Endodermal cell (in vitro differentiated cells): ENCODE measurements around the gene DLG1. TPM values are rescaled to one million over a fixed set of nuclear protein-coding genes. Genes with fewer than 3 reads are reported as not detected.

Experiments
- DNase-seq: peaks from one replicate; pipeline ENCODE4 v3.0.0-alpha.2; 2017
- H3K27ac ChIP-seq: 2 replicates; pipeline ENCODE4 v1.5.1; 2013; ENCODE audit warnings: mild to moderate bottlenecking, low read depth, low read length, moderate library complexity
- H3K27me3 ChIP-seq: 2 replicates; pipeline ENCODE4 v1.6.1; 2013; ENCODE audit warnings: mild to moderate bottlenecking, low read length, moderate library complexity; ENCODE audit not compliant: insufficient read depth, control insufficient read depth, poor library complexity, severe bottlenecking
- H3K36me3 ChIP-seq: 2 replicates; pipeline ENCODE4 v1.7.0; 2013; ENCODE audit warnings: mild to moderate bottlenecking, low read length, moderate library complexity; ENCODE audit not compliant: control insufficient read depth, insufficient read depth
- H3K4me1 ChIP-seq: one replicate; pipeline ENCODE4 v1.7.0; 2013; ENCODE audit warnings: low read length; ENCODE audit not compliant: control insufficient read depth, insufficient read depth
- H3K4me3 ChIP-seq: 2 replicates; pipeline ENCODE4 v1.5.1; 2013; ENCODE audit warnings: mild to moderate bottlenecking, low read length, moderate library complexity
- H3K9ac ChIP-seq: 2 replicates; pipeline ENCODE4 v1.6.1; 2013; ENCODE audit warnings: mild to moderate bottlenecking, low read length, moderate library complexity; ENCODE audit not compliant: poor library complexity, severe bottlenecking; ENCODE audit errors: extremely low read depth
- H3K9me3 ChIP-seq: 2 replicates; pipeline ENCODE4 v1.6.1; 2013; ENCODE audit warnings: mild to moderate bottlenecking, low read length, moderate library complexity; ENCODE audit not compliant: control insufficient read depth
- H3K27ac Mint-ChIP-seq: 2 replicates; pipeline ENCODE4 v1.8.0; 2020; ENCODE audit warnings: mixed read lengths
- H3K27me3 Mint-ChIP-seq: 2 replicates; pipeline ENCODE4 v1.8.0; 2021; ENCODE audit warnings: mild to moderate bottlenecking, mixed read lengths; ENCODE audit not compliant: insufficient read depth
- H3K36me3 Mint-ChIP-seq: 2 replicates; pipeline ENCODE4 v1.8.0; 2020; ENCODE audit warnings: low read depth, mixed read lengths
- H3K4me1 Mint-ChIP-seq: 2 replicates; pipeline ENCODE4 v1.8.0; 2020; ENCODE audit warnings: mixed read lengths
- H3K4me3 Mint-ChIP-seq: 2 replicates; pipeline ENCODE4 v1.8.0; 2020; ENCODE audit warnings: mild to moderate bottlenecking, moderate library complexity, mixed read lengths
- H3K9me3 Mint-ChIP-seq: 2 replicates; pipeline ENCODE4 v1.8.0; 2020; ENCODE audit warnings: mild to moderate bottlenecking, mixed read lengths
- CTCF ChIP-seq: fragments of 200-600 bp; sonication (generic); conservative IDR thresholded peaks from 2 replicates; pipeline ENCODE4 v1.5.0; 2021; ENCODE audit warnings: antibody characterized with exemption, mild to moderate bottlenecking
- WGBS, 2 experiments: methylation state at CpG; one replicate each; pipeline versions ENCODE4 v1.1.5 to v1.1.7; 2013; ENCODE audit warnings: missing lambda C conversion rate in 2 of 2, mixed read lengths in 1 of 2; ENCODE audit not compliant: insufficient coverage in 1 of 2, insufficient read length in 1 of 2; 5-methylcytosine and 5-hydroxymethylcytosine counted together
- total RNA-seq, 2 donors: library from RNA; stranded (reverse); fragmentation: NEBNext Ultra II Directional in 1 of 2; extraction: Animal tissue kit (Norgen Biotek cat#: 25700) in 1 of 2; gene quantifications; 2 replicates in 1 of 2; 3 replicates in 1 of 2; pipeline ENCODE4 v1.2.1, GENCODE V29; 2021

The DLG1 gene
- total RNA-seq, 2 donors from 2014 or later = 78.7 to 96.9 TPM

GRCh38 chr3:197171481-197172067 is 126.8 kb downstream of the DLG1 start:
- 88% methylated on average over 1 of the region's 1 CpG; no CpG with 5 or more reads in 1 of the 2 experiments for WGBS, 2 experiments
- no peak for TF ChIP-seq CTCF

GRCh38 chr3:197169028-197169427 is 129.4 kb downstream of the DLG1 start:
- Histone ChIP-seq H3K9me3 (no peaks in the 10 kb centered on the region), H3K27me3 (no peaks in the 10 kb centered on the region), H3K4me3 (no peak overlapping the region), H3K9ac (no peak overlapping the region), H3K36me3 (peaks cover 10% of the 10 kb centered on the region), H3K4me1 (peaks cover 5% of the 10 kb centered on the region), H3K27ac (no peak overlapping the region)
- Mint-ChIP-seq H3K36me3 (peaks cover 17% of the 10 kb centered on the region), H3K9me3 (no peaks in the 10 kb centered on the region), H3K27me3 (no peaks in the 10 kb centered on the region), H3K27ac (no peak overlapping the region), H3K4me3 (no peak overlapping the region), H3K4me1 (peaks cover 21% of the 10 kb centered on the region)
- DNase-seq = no peak
- no peak for TF ChIP-seq CTCF
- 100% methylated on average over 1 of the region's 1 CpG; no CpG with 5 or more reads in 1 of the 2 experiments for WGBS, 2 experiments

More at GRCh38 chr3:197171481-197172067, 126.8 kb downstream of the DLG1 start:
- H3K27me3 Mint-ChIP-seq = no peaks in the 10 kb centered on the region
- no peaks in the 10 kb centered on the region for H3K9me3 Mint-ChIP-seq
- H3K4me1 Mint-ChIP-seq = peaks cover 27% of the 10 kb centered on the region
- Histone ChIP-seq H3K9me3 (no peaks in the 10 kb centered on the region), H3K27me3 (no peaks in the 10 kb centered on the region), H3K36me3 (peaks cover 4% of the 10 kb centered on the region), H3K4me1 (peaks cover 5% of the 10 kb centered on the region), H3K9ac (no peak overlapping the region), H3K27ac (no peak overlapping the region), H3K4me3 (no peak overlapping the region)
- peaks cover 6% of the 10 kb centered on the region for H3K36me3 Mint-ChIP-seq
- no peak for DNase-seq
- no peak overlapping the region for H3K27ac Mint-ChIP-seq
- H3K4me3 Mint-ChIP-seq = no peak overlapping the region

GRCh38 chr3:197168606-197169005 is 129.8 kb downstream of the DLG1 start:
- H3K9me3 ChIP-seq = no peaks in the 10 kb centered on the region
- Mint-ChIP-seq H3K4me1 (peaks cover 21% of the 10 kb centered on the region), H3K9me3 (no peaks in the 10 kb centered on the region), H3K27ac (no peak overlapping the region), H3K4me3 (no peak overlapping the region), H3K36me3 (peaks cover 20% of the 10 kb centered on the region), H3K27me3 (no peaks in the 10 kb centered on the region)
- H3K4me3 ChIP-seq = no peak overlapping the region
- H3K27ac ChIP-seq = no peak overlapping the region
- WGBS, 2 experiments = 96% methylated on average over 1 of the region's 2 CpGs; no CpG with 5 or more reads in 1 of the 2 experiments
- H3K27me3 ChIP-seq = no peaks in the 10 kb centered on the region
- H3K36me3 ChIP-seq = peaks cover 14% of the 10 kb centered on the region
- no peak overlapping the region for H3K9ac ChIP-seq
- TF ChIP-seq CTCF = no peak
- no peak for DNase-seq
- H3K4me1 ChIP-seq = peaks cover 5% of the 10 kb centered on the region
